Neural crest cell (in vitro differentiated cells): Measurements from ENCODE around the gene SERPINA4. TPM values are rescaled to one million over a fixed set of nuclear protein-coding genes. Genes with fewer than 3 reads are reported as not detected.

Experiments used
- DNase-seq: peaks from one replicate; pipeline ENCODE4 v3.0.0; 2021; ENCODE audit warnings: low read depth, mixed read lengths, low spot score
- H3K27ac Mint-ChIP-seq: one replicate; pipeline ENCODE4 v1.8.0; 2021; ENCODE audit warnings: mild to moderate bottlenecking, mixed read lengths; ENCODE audit not compliant: unreplicated experiment
- H3K27me3 Mint-ChIP-seq: 2 replicates; pipeline ENCODE4 v1.8.0; 2021; ENCODE audit warnings: low read depth, mild to moderate bottlenecking, mixed read lengths
- H3K36me3 Mint-ChIP-seq: 2 replicates; pipeline ENCODE4 v1.8.0; 2021; ENCODE audit warnings: low read depth, mild to moderate bottlenecking, mixed read lengths
- H3K4me1 Mint-ChIP-seq: 2 replicates; pipeline ENCODE4 v1.8.0; 2021; ENCODE audit warnings: mixed read lengths
- H3K4me3 Mint-ChIP-seq: one replicate; pipeline ENCODE4 v1.8.0; 2021; ENCODE audit warnings: mild to moderate bottlenecking, mixed read lengths
- H3K9me3 Mint-ChIP-seq: 2 replicates; pipeline ENCODE4 v1.8.0; 2021; ENCODE audit warnings: mixed read lengths
- total RNA-seq: library from RNA; stranded (reverse); gene quantifications from 2 replicates; pipeline ENCODE4 v1.2.1, GENCODE V29; 2021
- TF ChIP-seq, protein P1 (sequence below): fragments of 200-600 bp; sonication (generic); conservative IDR thresholded peaks from 2 replicates; pipeline ENCODE4 v1.5.0; 2021; ENCODE audit warnings: antibody characterized with exemption, mild to moderate bottlenecking

The SERPINA4 gene
- total RNA-seq, 1 donor from 2014 or later: not detected

DNA sequence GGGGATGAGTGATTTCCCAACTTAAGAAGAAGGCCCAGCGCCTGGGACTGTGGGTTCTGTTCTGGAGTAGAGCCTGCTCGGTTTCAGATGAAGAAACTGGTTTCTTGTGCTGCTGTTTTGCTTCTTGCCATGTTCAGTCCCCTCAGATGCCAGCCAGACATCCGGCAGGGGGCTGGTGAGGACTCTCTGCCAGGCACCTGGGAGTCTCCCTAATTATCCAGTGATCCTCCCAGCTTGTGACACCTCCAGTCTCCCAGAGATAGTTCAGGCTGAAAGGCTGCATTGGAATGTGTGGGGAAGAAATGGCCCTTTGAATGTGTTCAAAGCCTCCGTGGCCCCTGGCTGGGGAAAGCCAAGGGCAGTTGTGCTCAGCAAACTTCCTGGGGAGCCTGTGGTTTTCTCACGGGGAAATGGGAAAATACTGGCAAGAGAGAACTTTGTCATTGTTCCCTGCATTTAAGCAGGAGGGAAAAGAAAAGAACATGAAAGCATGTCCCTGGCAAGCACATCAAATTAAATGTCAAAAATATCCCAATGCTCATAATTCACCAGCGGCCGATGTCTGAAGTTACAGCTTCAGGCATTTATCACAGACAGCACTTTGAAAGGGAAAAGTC lies 43.5 kb upstream of the SERPINA4 start:
- no peak overlapping the region for H3K27ac Mint-ChIP-seq
- peaks cover 9% of the 10 kb centered on the region for H3K9me3 Mint-ChIP-seq
- H3K4me3 Mint-ChIP-seq: no peak overlapping the region
- no peaks in the 10 kb centered on the region for H3K36me3 Mint-ChIP-seq
- H3K4me1 Mint-ChIP-seq: no peaks in the 10 kb centered on the region
- DNase-seq: no peak
- H3K27me3 Mint-ChIP-seq: peaks cover 10% of the 10 kb centered on the region
- TF ChIP-seq, protein P1, sequence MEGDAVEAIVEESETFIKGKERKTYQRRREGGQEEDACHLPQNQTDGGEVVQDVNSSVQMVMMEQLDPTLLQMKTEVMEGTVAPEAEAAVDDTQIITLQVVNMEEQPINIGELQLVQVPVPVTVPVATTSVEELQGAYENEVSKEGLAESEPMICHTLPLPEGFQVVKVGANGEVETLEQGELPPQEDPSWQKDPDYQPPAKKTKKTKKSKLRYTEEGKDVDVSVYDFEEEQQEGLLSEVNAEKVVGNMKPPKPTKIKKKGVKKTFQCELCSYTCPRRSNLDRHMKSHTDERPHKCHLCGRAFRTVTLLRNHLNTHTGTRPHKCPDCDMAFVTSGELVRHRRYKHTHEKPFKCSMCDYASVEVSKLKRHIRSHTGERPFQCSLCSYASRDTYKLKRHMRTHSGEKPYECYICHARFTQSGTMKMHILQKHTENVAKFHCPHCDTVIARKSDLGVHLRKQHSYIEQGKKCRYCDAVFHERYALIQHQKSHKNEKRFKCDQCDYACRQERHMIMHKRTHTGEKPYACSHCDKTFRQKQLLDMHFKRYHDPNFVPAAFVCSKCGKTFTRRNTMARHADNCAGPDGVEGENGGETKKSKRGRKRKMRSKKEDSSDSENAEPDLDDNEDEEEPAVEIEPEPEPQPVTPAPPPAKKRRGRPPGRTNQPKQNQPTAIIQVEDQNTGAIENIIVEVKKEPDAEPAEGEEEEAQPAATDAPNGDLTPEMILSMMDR: no peak

DNA sequence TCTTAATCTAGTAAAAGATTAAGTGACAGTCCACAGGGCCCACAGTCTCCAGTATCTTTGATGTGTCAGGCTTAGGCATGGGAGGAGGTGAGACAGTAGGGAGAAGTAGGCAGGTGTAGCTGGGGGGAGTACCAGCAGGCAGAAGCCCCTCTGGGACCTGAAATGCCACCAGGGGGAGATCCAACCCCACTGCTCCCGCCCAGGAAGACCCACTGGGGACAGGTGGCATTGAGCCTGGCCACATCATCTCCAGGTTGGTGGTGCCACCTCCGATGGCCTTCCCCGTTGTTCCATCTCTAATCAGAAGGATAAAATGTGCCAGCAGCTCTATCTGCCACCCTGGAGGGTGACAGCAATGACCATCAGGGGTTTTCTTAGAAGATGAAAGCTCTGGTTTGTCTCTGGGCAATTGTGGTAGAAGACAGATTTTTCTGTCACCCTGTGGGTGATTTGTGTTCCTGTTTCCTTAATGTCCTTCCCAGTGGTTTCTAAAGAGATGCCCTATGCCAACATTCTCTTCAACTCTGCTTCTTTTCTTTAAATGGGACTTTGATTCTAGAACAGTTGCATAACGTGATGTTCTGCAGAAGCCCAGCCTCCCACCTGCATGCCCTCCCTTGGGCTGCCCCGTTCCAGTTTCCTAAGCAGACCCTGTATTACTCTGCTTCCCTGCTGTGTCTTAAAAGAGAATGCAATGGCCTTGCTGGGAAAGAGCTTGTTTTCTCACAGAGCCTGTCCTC lies 39.7 kb upstream of the SERPINA4 start:
- DNase-seq: no peak
- Mint-ChIP-seq H3K4me1 (no peaks in the 10 kb centered on the region), H3K27ac (no peak overlapping the region), H3K27me3 (peaks cover 27% of the 10 kb centered on the region), H3K9me3 (peaks cover 9% of the 10 kb centered on the region), H3K36me3 (no peaks in the 10 kb centered on the region), H3K4me3 (no peak overlapping the region)
- TF ChIP-seq, protein P1: no peak

GRCh38 chr14:94522115-94522724 lies 39.0 kb upstream of the SERPINA4 start:
- Mint-ChIP-seq H3K27ac (no peak overlapping the region), H3K4me3 (no peak overlapping the region), H3K9me3 (peaks cover 14% of the 10 kb centered on the region), H3K36me3 (no peaks in the 10 kb centered on the region), H3K27me3 (peaks cover 27% of the 10 kb centered on the region), H3K4me1 (no peaks in the 10 kb centered on the region)
- DNase-seq: no peak
- TF ChIP-seq, protein P1: no peak

- Mint-ChIP-seq H3K4me3 (no peak overlapping the region), H3K36me3 (no peaks in the 10 kb centered on the region), H3K27me3 (peaks cover 29% of the 10 kb centered on the region), H3K4me1 (no peaks in the 10 kb centered on the region), H3K27ac (no peak overlapping the region), H3K9me3 (peaks cover 15% of the 10 kb centered on the region)
- no peak for DNase-seq
- TF ChIP-seq, protein P1: no peak
Measured at GRCh38 chr14:94523265-94523664, 38.0 kb upstream of the SERPINA4 start.

DNA sequence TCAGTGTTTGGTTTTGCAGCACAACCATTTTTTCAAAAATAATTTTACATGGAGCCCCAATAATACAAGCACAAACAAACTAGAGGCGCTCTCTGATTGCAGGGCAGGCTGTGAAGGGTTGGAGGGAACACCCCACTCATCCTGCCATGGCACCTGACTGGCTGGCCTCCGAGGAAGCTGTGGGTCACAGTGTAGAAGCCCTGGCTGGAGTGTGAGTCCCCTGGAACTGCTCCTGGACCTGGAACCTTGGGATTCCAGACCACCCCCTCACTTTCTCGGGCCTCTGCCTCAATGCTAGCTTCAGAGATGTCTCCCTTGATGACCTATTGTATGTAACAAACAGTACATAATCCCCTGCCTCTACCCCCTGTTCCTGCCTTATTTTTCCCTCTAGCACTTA lies 37.1 kb upstream of the SERPINA4 start:
- H3K9me3 Mint-ChIP-seq: peaks cover 11% of the 10 kb centered on the region
- peaks cover 32% of the 10 kb centered on the region for H3K27me3 Mint-ChIP-seq
- no peak overlapping the region for H3K4me3 Mint-ChIP-seq
- TF ChIP-seq, protein P1: no peak
- no peak for DNase-seq
- no peaks in the 10 kb centered on the region for H3K4me1 Mint-ChIP-seq
- no peak overlapping the region for H3K27ac Mint-ChIP-seq
- no peaks in the 10 kb centered on the region for H3K36me3 Mint-ChIP-seq
